Transverse colon (tissue), 4 donors: ENCODE measurements around the gene GPR39. TPM values are rescaled to one million over a fixed set of nuclear protein-coding genes. Genes with fewer than 3 reads are reported as not detected.

Experiments used
- DNase-seq: peaks from one replicate; pipeline ENCODE4 v3.0.0-alpha.2; 2019
- H3K27ac ChIP-seq, 4 donors: fragments of 200-600 bp; sonication (generic); 2 replicates each; pipeline ENCODE4 v1.5.1; 2016 to 2018; ENCODE audit warnings: inconsistent platforms in 4 of 4
- H3K27me3 ChIP-seq: fragments of 200-600 bp; sonication (generic); 2 replicates; pipeline ENCODE4 v1.5.1; 2017; ENCODE audit warnings: inconsistent platforms
- H3K36me3 ChIP-seq, 4 donors: fragments of 200-600 bp; sonication (generic); 2 replicates each; pipeline ENCODE4 v1.5.1; 2017 to 2019; ENCODE audit warnings: inconsistent platforms in 4 of 4
- H3K4me1 ChIP-seq, 4 donors: fragments of 200-600 bp; sonication (generic); 2 replicates each; pipeline ENCODE4 v1.5.1; 2017 to 2020; ENCODE audit warnings: inconsistent platforms in 4 of 4
- H3K4me3 ChIP-seq, 4 donors: fragments of 200-600 bp; sonication (generic); 1 replicate in 1 of 4; 2 replicates in 3 of 4; pipeline versions ENCODE4 v1.5.1 to v1.6.1; 2017 to 2019; ENCODE audit warnings: inconsistent platforms in 4 of 4
- H3K9me3 ChIP-seq, 2 donors: fragments of 200-600 bp; sonication (generic); 2 replicates each; pipeline ENCODE4 v1.5.1; 2017 to 2019; ENCODE audit warnings: inconsistent platforms in 2 of 2
- CTCF ChIP-seq, 5 experiments: fragments of 200-600 bp in 3 of 5; fragments of 450-650 bp in 2 of 5; sonication (generic) in 3 of 5; IDR thresholded peaks; 1 replicate in 2 of 5; 2 replicates in 3 of 5; pipeline ENCODE4 v1.5.1; 2016 to 2017; ENCODE audit warnings: antibody characterized with exemption in 5 of 5, inconsistent platforms in 3 of 5, mild to moderate bottlenecking in 2 of 5, moderate library complexity in 1 of 5
- EP300 ChIP-seq: sonication (generic); formaldehyde crosslinking; IDR thresholded peaks from one replicate; pipeline ENCODE4 v1.6.1; 2017; ENCODE audit warnings: antibody characterized with exemption, low read depth
- POLR2A ChIP-seq: fragments of 450-650 bp; IDR thresholded peaks from one replicate; pipeline ENCODE4 v1.6.1; 2016; ENCODE audit warnings: antibody characterized with exemption, mild to moderate bottlenecking, moderate library complexity
- POLR2AphosphoS5 ChIP-seq, 3 donors: sonication (generic); formaldehyde crosslinking; IDR thresholded peaks; one replicate each; pipeline ENCODE4 v1.6.1; 2016; ENCODE audit warnings: antibody characterized with exemption in 3 of 3
- WGBS, 2 donors: methylation state at CpG; one replicate each; pipeline ENCODE4 v1.1.5; 2018; ENCODE audit warnings: low coverage in 1 of 2; 5-methylcytosine and 5-hydroxymethylcytosine counted together
- in situ Hi-C, 4 donors: fragments of 200-750 bp; cut with MboI; loops; one replicate each; pipeline versions ENCODE4 v1.15.0 to v1.15.1; 2017; ENCODE audit warnings: low sequenced_read_pairs in 3 of 4, low pct_ligation_motif_present in 1 of 4, low pct_unique_long_range_greater_than_20kb in 1 of 4
- intact Hi-C: fragments of 100-400 bp; cut with DNase I; formaldehyde crosslinking; loops from one replicate; pipeline ENCODE4 v1.15.1; 2023; ENCODE audit warnings: low total_unique reads
- total RNA-seq, 4 donors: library from RNA; depleted of rRNA; stranded (reverse); fragments of >200 nt; gene quantifications; one replicate each; pipeline ENCODE4 v1.1.0, GENCODE V29; 2016

The GPR39 gene
- total RNA-seq, 4 donors from 2014 or later: 26.3 to 85.3 (median 39.6) TPM

GRCh38 chr2:132497591-132497990 is 81.0 kb downstream of the GPR39 start:
- Histone ChIP-seq H3K27ac (no peak overlapping the region), H3K9me3 (no peaks in the 10 kb centered on the region), H3K4me1 (no peaks in the 10 kb centered on the region), H3K27me3 (no peaks in the 10 kb centered on the region), H3K36me3 (no peaks in the 10 kb centered on the region), H3K4me3 (no peak overlapping the region)
- TF ChIP-seq CTCF (IDR thresholded peaks at IDR 0.05): no peak
- no peak for TF ChIP-seq POLR2AphosphoS5 (IDR thresholded peaks at IDR 0.05)
- TF ChIP-seq EP300: no peak
- TF ChIP-seq POLR2A: no peak
- intact Hi-C loops: no loop called here
- in situ Hi-C loops: no loop called here
- DNase-seq: no peak

GRCh38 chr2:132503701-132504100 is 87.1 kb downstream of the GPR39 start:
- Histone ChIP-seq H3K27me3 (no peaks in the 10 kb centered on the region), H3K9me3 (peaks cover 3 to 4% of the 10 kb centered on the region in 2 donors), H3K36me3 (no peaks in the 10 kb centered on the region), H3K4me1 (no peaks in the 10 kb centered on the region), H3K27ac (no peak overlapping the region), H3K4me3 (no peak overlapping the region)
- in situ Hi-C loops (no loop called here), intact Hi-C loops (loop anchor here (1.0 kb wide), 1 partner anchor 13 kb away; no protein-coding TSS in a partner anchor)
- peak; percentile 15 for DNase-seq
- WGBS, 2 donors: 73% methylated on average over 1 of the region's 1 CpG; no CpG with 5 or more reads in 1 of the 2 donors
- no peak for TF ChIP-seq CTCF (IDR thresholded peaks at IDR 0.05)
- TF ChIP-seq POLR2A: no peak
- TF ChIP-seq POLR2AphosphoS5 (IDR thresholded peaks at IDR 0.05): no peak
- TF ChIP-seq EP300: no peak

GRCh38 chr2:132515010-132515409 is 98.4 kb downstream of the GPR39 start:
- Histone ChIP-seq H3K4me3 (no peak overlapping the region), H3K9me3 (no peaks in the 10 kb centered on the region), H3K27me3 (no peaks in the 10 kb centered on the region), H3K27ac (no peak overlapping the region), H3K36me3 (no peaks in the 10 kb centered on the region), H3K4me1 (no peaks in the 10 kb centered on the region)
- no peak for TF ChIP-seq POLR2AphosphoS5 (IDR thresholded peaks at IDR 0.05)
- TF ChIP-seq EP300: no peak
- TF ChIP-seq POLR2A: no peak
- TF ChIP-seq CTCF (IDR thresholded peaks at IDR 0.05): no peak
- in situ Hi-C loops (no loop called here), intact Hi-C loops (no loop called here)
- no peak for DNase-seq
- WGBS, 2 donors: 56% methylated on average over 2 of the region's 2 CpGs; no CpG with 5 or more reads in 1 of the 2 donors

- TF ChIP-seq POLR2A (no peak), POLR2AphosphoS5 (IDR thresholded peaks at IDR 0.05) (no peak), CTCF (IDR thresholded peaks at IDR 0.05) (no peak), EP300 (no peak)
- WGBS, 2 donors: 83 to 88% methylated on average over 1 of the region's 1 CpG
- intact Hi-C loops (no loop called here), in situ Hi-C loops (no loop called here)
- Histone ChIP-seq H3K36me3 (no peaks in the 10 kb centered on the region), H3K4me1 (no peaks in the 10 kb centered on the region), H3K27ac (no peak overlapping the region), H3K4me3 (no peak overlapping the region), H3K27me3 (no peaks in the 10 kb centered on the region), H3K9me3 (no peaks in the 10 kb centered on the region)
- no peak for DNase-seq
Observed at GRCh38 chr2:132517386-132517785, 100.8 kb downstream of the GPR39 start.
